ENCODE results near the gene MYL11. TPM values are rescaled to one million over a fixed set of nuclear protein-coding genes. Genes with fewer than 3 reads are reported as not detected.
A peak's percentile ranks its signal among the peaks of the same experiment; 100 is the strongest.
"Not testable (repeated sequence)": the region's sequence is repeated elsewhere in the genome, so short reads cannot be mapped to it uniquely, and the experiment has no call there.

Gene MYL11
- total RNA-seq = not detected
- long read RNA-seq = 0 reads

GRCh38 chr16:30374538-30374937, at the start of gene MYL11:
Gene MYL11 (plus strand): TSS chr16:30374802. CDS start chr16:30374858, 56 bp downstream.
- ATAC-seq (ENCODE audit: poor library complexity) (no peak), DNase-seq (no peak)
- intact Hi-C loops (cut with DNase I) = no loop called here

GRCh38 chr16:30334473-30334989, 40.1 kb upstream of the MYL11 start:
- DNase-seq = peak; percentile 91
- intact Hi-C loops (cut with DNase I) = not testable (repeated sequence)
- ATAC-seq (ENCODE audit: poor library complexity) = peak; percentile 97

GRCh38 chr16:30335028-30335597, 39.5 kb upstream of the MYL11 start:
- DNase-seq (peak; percentile 94), ATAC-seq (ENCODE audit: poor library complexity) (peak; percentile 96)
- intact Hi-C loops (cut with DNase I) = not testable (repeated sequence)

- intact Hi-C loops (cut with DNase I) = no loop called here
- DNase-seq (no peak), ATAC-seq (ENCODE audit: poor library complexity) (peak; percentile 24)
Measured at GRCh38 chr16:30335598-30336474, 38.8 kb upstream of the MYL11 start.

GRCh38 chr16:30337964-30338357, 36.6 kb upstream of the MYL11 start:
- DNase-seq; ATAC-seq (ENCODE audit: poor library complexity); intact Hi-C loops (cut with DNase I): not testable (repeated sequence)

GRCh38 chr16:30338715-30339114, 35.9 kb upstream of the MYL11 start:
- DNase-seq; ATAC-seq (ENCODE audit: poor library complexity); intact Hi-C loops (cut with DNase I): not testable (repeated sequence)

GRCh38 chr16:30340621-30341020, 34.0 kb upstream of the MYL11 start:
- no peak for DNase-seq
- intact Hi-C loops (cut with DNase I) = no loop called here
- no peak for ATAC-seq (ENCODE audit: poor library complexity)

- DNase-seq; ATAC-seq (ENCODE audit: poor library complexity); intact Hi-C loops (cut with DNase I): not testable (repeated sequence)
Measured at GRCh38 chr16:30341971-30342370, 32.6 kb upstream of the MYL11 start.

- no peak for DNase-seq
- ATAC-seq (ENCODE audit: poor library complexity) = no peak
- intact Hi-C loops (cut with DNase I) = no loop called here
Measured at GRCh38 chr16:30342751-30343490, 31.7 kb upstream of the MYL11 start.

- ATAC-seq (ENCODE audit: poor library complexity); intact Hi-C loops (cut with DNase I); DNase-seq: not testable (repeated sequence)
Measured at GRCh38 chr16:30343491-30343820, 31.1 kb upstream of the MYL11 start.

GRCh38 chr16:30346286-30346685, 28.3 kb upstream of the MYL11 start:
- DNase-seq = no peak
- intact Hi-C loops (cut with DNase I) = no loop called here
- ATAC-seq (ENCODE audit: poor library complexity) = no peak

- no peak for DNase-seq
- intact Hi-C loops (cut with DNase I) = no loop called here
- ATAC-seq (ENCODE audit: poor library complexity) = no peak
Measured at GRCh38 chr16:30348113-30348512, 26.5 kb upstream of the MYL11 start.

GRCh38 chr16:30348929-30349328, 25.7 kb upstream of the MYL11 start:
- no peak for DNase-seq
- no peak for ATAC-seq (ENCODE audit: poor library complexity)
- intact Hi-C loops (cut with DNase I) = no loop called here

- no peak for ATAC-seq (ENCODE audit: poor library complexity)
Measured at GRCh38 chr16:30349675-30350074, 24.9 kb upstream of the MYL11 start.

GRCh38 chr16:30350134-30350871, 24.3 kb upstream of the MYL11 start:
- intact Hi-C loops (cut with DNase I) = loop anchor here (10.0 kb wide), 1 partner anchor 54 kb away; the partner anchor contains the start of gene ZNF771
- no peak for ATAC-seq (ENCODE audit: poor library complexity)
- no peak for DNase-seq

More at GRCh38 chr16:30349675-30350074, 24.9 kb upstream of the MYL11 start:
- DNase-seq = no peak
- intact Hi-C loops (cut with DNase I) = loop anchor here (10.0 kb wide), 1 partner anchor 55 kb away; the partner anchor contains the start of gene ZNF771

- intact Hi-C loops (cut with DNase I) = loop anchor here (10.0 kb wide), 1 partner anchor 54 kb away; the partner anchor contains the start of gene ZNF771
- DNase-seq (peak; percentile 24), ATAC-seq (ENCODE audit: poor library complexity) (no peak)
Measured at GRCh38 chr16:30351001-30351441, 23.6 kb upstream of the MYL11 start.

GRCh38 chr16:30351586-30352419, 22.8 kb upstream of the MYL11 start:
- DNase-seq (peak; percentile 87), ATAC-seq (ENCODE audit: poor library complexity) (peak; percentile 45)
- intact Hi-C loops (cut with DNase I) = loop anchor here (10.0 kb wide), 1 partner anchor 53 kb away; the partner anchor contains the start of gene ZNF771
